DND-41 (cell line): ENCODE data around the gene TSPYL1.

Source experiments
- ATAC-seq: fragments of 200-7000 bp; cut with Tn5 transposase; 3 replicates; pipeline ENCODE4 v1.9.1; 2021; ENCODE audit warnings: low read depth; ENCODE audit not compliant: insufficient read depth
- DNase-seq: peaks from one replicate; pipeline ENCODE4 v3.0.0-alpha.2; 2020
- H2AFZ ChIP-seq: 2 replicates; pipeline ENCODE4 v1.6.0; 2012; ENCODE audit warnings: low read depth, low read length
- H3K27ac ChIP-seq: 2 replicates; pipeline ENCODE4 v1.5.1; 2012; ENCODE audit warnings: low read length, inconsistent platforms
- H3K27me3 ChIP-seq: fragments of 200-600 bp; sonication (generic); 2 replicates; pipeline ENCODE4 v1.6.0; 2012; ENCODE audit warnings: low read length, mild to moderate bottlenecking, inconsistent platforms; ENCODE audit not compliant: insufficient read depth, poor library complexity
- H3K36me3 ChIP-seq: 2 replicates; pipeline ENCODE4 v1.5.1; 2012; ENCODE audit warnings: low read length, inconsistent platforms; ENCODE audit not compliant: insufficient read depth
- H3K4me1 ChIP-seq: 2 replicates; pipeline ENCODE4 v1.5.1; 2012; ENCODE audit warnings: mild to moderate bottlenecking, low read length; ENCODE audit not compliant: insufficient read depth
- H3K4me2 ChIP-seq: 2 replicates; pipeline ENCODE4 v1.6.0; 2012; ENCODE audit warnings: mild to moderate bottlenecking, moderate library complexity, low read length, inconsistent platforms; ENCODE audit not compliant: insufficient read depth
- H3K4me3 ChIP-seq, 2 experiments: fragments of 200-600 bp in 1 of 2; shearing (Covaris generic) in 1 of 2; 2 replicates each; pipeline ENCODE4 v1.5.1; 2012 to 2016; ENCODE audit warnings: inconsistent platforms in 2 of 2, low read length in 2 of 2, mild to moderate bottlenecking in 2 of 2, low read depth in 1 of 2, moderate library complexity in 1 of 2
- H3K79me2 ChIP-seq: 2 replicates; pipeline ENCODE4 v1.6.0; 2012; ENCODE audit warnings: low read length, inconsistent platforms; ENCODE audit not compliant: insufficient read depth
- H3K9ac ChIP-seq: 2 replicates; pipeline ENCODE4 v1.6.0; 2012; ENCODE audit warnings: low read depth, mild to moderate bottlenecking, inconsistent platforms, low read length, moderate library complexity
- H3K9me3 ChIP-seq: 2 replicates; pipeline ENCODE4 v1.5.1; 2012; ENCODE audit warnings: low read length, moderate library complexity, mild to moderate bottlenecking, inconsistent platforms; ENCODE audit not compliant: insufficient read depth, severe bottlenecking
- H4K20me1 ChIP-seq: 2 replicates; pipeline ENCODE4 v1.6.0; 2012; ENCODE audit warnings: low read length; ENCODE audit not compliant: insufficient read depth
- CTCF ChIP-seq: IDR thresholded peaks from 2 replicates; pipeline ENCODE4 v1.5.1; 2012; ENCODE audit warnings: borderline replicate concordance, low read length, moderate library complexity, mild to moderate bottlenecking; ENCODE audit not compliant: poor library complexity, severe bottlenecking; ENCODE audit errors: extremely low read depth
- EZH2 ChIP-seq: IDR thresholded peaks from 3 replicates; pipeline ENCODE4 v1.6.1; 2012; ENCODE audit warnings: borderline replicate concordance, low read depth, mild to moderate bottlenecking, moderate library complexity, low read length, inconsistent platforms; ENCODE audit not compliant: severe bottlenecking

TSPYL1 gene

DNA sequence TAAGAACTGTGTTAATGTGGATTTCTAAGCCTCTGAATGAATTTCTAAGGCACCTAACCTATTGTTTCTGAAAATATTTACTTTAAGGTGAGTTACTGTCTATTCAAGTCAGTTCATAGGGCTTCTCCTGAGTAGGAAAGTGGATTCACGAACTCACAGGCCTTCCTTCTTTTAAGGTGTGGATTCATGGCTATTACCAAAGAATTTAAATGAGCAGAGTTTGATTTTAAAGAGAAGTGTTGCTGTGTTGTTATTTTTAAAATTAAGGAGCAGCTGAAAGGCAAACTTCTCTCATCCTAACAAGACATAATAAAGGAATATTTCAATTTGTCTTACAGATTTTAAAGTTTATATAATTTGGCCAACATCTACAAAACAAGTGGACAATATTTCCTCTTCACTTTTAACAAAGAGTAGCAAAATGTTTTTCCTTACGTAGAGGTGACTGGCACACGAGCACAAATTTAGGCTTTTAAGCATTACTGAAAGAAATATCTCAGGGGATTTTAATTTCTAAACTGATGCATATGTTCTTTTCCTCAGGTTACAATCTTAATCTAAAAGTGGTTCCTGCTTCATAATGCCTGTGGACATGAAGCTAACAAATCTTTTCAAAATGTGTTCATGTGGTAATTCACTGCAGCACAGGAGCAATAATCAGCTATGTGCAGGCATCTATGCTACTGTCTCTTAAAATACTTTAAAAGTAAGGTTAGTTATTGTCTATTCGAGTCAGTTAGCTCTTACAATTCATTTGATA, 25.3 kb downstream of the TSPYL1 start:
- no peaks in the 10 kb centered on the region for H3K27me3 ChIP-seq
- peak overlapping the region; percentile 91 for H3K4me2 ChIP-seq
- DNase-seq (no peak), ATAC-seq (no peak; the same call in 2 of the 3 replicates)
- peak overlapping the region; percentile 85 for H2AFZ ChIP-seq
- TF ChIP-seq CTCF (no peak), EZH2 (no peak)
- no peaks in the 10 kb centered on the region for H3K9me3 ChIP-seq
- peaks cover 56% of the 10 kb centered on the region for H3K4me1 ChIP-seq
- H3K36me3 ChIP-seq: peaks cover 21% of the 10 kb centered on the region
- peaks cover 14% of the 10 kb centered on the region for H4K20me1 ChIP-seq
- H3K79me2 ChIP-seq: peaks cover 56% of the 10 kb centered on the region
- peak overlapping the region; percentile 72 for H3K9ac ChIP-seq
- peak overlapping the region; percentile 74 to 84 for H3K4me3 ChIP-seq
- H3K27ac ChIP-seq: peak overlapping the region; percentile 89

DNA sequence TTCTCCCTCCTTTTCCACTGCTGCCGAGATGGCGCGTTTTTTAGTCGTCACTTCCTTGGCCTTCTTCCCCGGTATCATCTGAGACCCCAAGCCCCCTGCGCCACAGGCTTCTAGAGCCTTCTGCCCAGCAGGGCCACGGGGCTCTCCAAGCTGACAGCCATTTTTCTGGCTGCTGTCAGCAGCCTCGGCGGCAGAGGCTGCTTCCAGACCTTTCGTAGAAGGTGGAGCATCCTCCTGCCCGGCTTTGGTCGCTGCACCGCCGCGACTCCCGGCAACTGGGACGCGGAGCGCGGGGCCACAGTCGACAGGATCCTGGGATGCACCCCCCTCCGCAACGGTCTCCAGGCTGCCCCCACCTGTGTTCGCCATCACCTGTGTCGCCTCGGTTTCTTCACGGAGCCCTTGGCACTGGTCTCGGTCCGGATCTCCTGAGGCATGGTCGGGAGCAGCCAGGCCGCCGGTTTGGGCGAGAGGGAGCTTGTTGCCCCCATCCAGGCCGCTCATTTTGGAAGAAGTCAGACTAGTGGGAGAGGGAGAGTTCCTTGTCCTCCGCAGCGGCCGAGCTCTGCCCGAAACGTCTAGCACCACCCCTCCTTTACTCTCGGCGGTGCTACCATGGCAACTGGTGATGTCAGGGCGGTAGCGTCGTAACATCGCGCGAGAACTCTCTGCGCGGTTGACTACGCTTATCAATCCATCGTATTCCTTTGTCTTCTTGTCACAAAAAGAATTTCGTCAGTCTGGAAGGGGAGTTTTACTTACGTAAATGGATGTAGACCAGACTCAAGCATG, 26.0 kb downstream of the TSPYL1 start, which contains the start of gene TSPYL4:
Gene TSPYL4, minus strand, starts transcription at position 571 of the 792 bp plus-strand sequence. Its CDS starts 67 bp downstream, at position 504.
- peaks cover 14% of the 10 kb centered on the region for H4K20me1 ChIP-seq
- H2AFZ ChIP-seq: peak within 1 kb of the TSS; percentile 85
- H3K9ac ChIP-seq: peak within 1 kb of the TSS; percentile 72
- no peaks in the 10 kb centered on the region for H3K9me3 ChIP-seq
- TF ChIP-seq EZH2 (no peak), CTCF (no peak)
- H3K79me2 ChIP-seq: peaks cover 56% of the 10 kb centered on the region
- H3K4me1 ChIP-seq: peaks cover 59% of the 10 kb centered on the region
- peak within 1 kb of the TSS; percentile 74 to 84 for H3K4me3 ChIP-seq
- peak; percentile 91 for DNase-seq
- ATAC-seq: peak; percentile 95
- H3K4me2 ChIP-seq: peak within 1 kb of the TSS; percentile 91
- H3K27me3 ChIP-seq: no peaks in the 10 kb centered on the region
- H3K27ac ChIP-seq: peak within 1 kb of the TSS; percentile 89
- peaks cover 18% of the 10 kb centered on the region for H3K36me3 ChIP-seq

DNA sequence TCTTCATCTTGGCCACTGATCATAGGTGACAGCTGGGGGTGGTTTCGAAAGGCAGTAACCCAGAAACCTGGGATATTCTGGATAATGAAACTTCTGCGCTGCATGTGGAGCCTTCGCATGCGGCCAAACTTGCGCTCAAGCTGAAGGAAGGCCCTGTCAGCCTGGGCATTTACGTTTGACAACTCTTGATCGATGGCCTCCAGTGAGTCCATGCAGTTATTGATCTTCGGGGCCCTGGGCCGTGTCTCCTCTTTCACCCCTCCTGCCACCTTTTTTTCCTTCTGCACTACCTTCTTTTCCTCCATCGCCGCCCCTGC, 26.6 kb downstream of the TSPYL1 start:
- peak overlapping the region; percentile 89 for H3K27ac ChIP-seq
- peaks cover 14% of the 10 kb centered on the region for H4K20me1 ChIP-seq
- no peaks in the 10 kb centered on the region for H3K9me3 ChIP-seq
- peaks cover 59% of the 10 kb centered on the region for H3K4me1 ChIP-seq
- no peak for DNase-seq
- H3K4me2 ChIP-seq: peak overlapping the region; percentile 91
- peak overlapping the region; percentile 74 to 84 for H3K4me3 ChIP-seq
- H3K9ac ChIP-seq: peak overlapping the region; percentile 72
- peaks cover 56% of the 10 kb centered on the region for H3K79me2 ChIP-seq
- no peaks in the 10 kb centered on the region for H3K27me3 ChIP-seq
- peak overlapping the region; percentile 85 for H2AFZ ChIP-seq
- peaks cover 17% of the 10 kb centered on the region for H3K36me3 ChIP-seq
- no peak for TF ChIP-seq CTCF
- no peak for ATAC-seq
